Thyroid gland (tissue), 4 donors: ENCODE data around the gene CCDC126. TPM values are rescaled to one million over a fixed set of nuclear protein-coding genes. Genes with fewer than 3 reads are reported as not detected.

Experiments
- DNase-seq, 2 donors: peaks; one replicate each; pipeline ENCODE4 v3.0.0-alpha.2; 2019
- H3K27ac ChIP-seq, 3 donors: fragments of 200-600 bp; sonication (generic); 1 replicate in 2 of 3; 2 replicates in 1 of 3; pipeline ENCODE4 v1.5.1; 2016 to 2019; ENCODE audit warnings: mild to moderate bottlenecking in 1 of 3, moderate library complexity in 1 of 3
- H3K27me3 ChIP-seq: fragments of 200-600 bp; sonication (generic); one replicate; pipeline ENCODE4 v1.5.1; 2019
- H3K36me3 ChIP-seq, 2 donors: fragments of 200-600 bp; sonication (generic); one replicate each; pipeline ENCODE4 v1.5.1; 2016 to 2019
- H3K4me1 ChIP-seq, 2 donors: fragments of 200-600 bp; sonication (generic); one replicate each; pipeline ENCODE4 v1.5.1; 2017 to 2019
- H3K4me3 ChIP-seq, 3 donors: fragments of 200-600 bp; sonication (generic); replicated peaks in 1 of 3; 1 replicate in 2 of 3; 2 replicates in 1 of 3; pipeline ENCODE4 v1.5.1; 2016; ENCODE audit warnings: mild to moderate bottlenecking in 1 of 3
- H3K9me3 ChIP-seq: fragments of 200-600 bp; sonication (generic); one replicate; pipeline ENCODE4 v1.5.1; 2017
- CTCF ChIP-seq, 6 experiments: fragments of 200-600 bp in 3 of 6; fragments of 450-650 bp in 3 of 6; sonication (generic) in 3 of 6; IDR thresholded peaks; one replicate each; pipeline ENCODE4 v1.5.1; 2016 to 2019; ENCODE audit warnings: antibody characterized with exemption in 6 of 6, mild to moderate bottlenecking in 2 of 6, inconsistent platforms in 1 of 6, moderate library complexity in 1 of 6
- POLR2A ChIP-seq, 2 donors: fragments of 450-650 bp; IDR thresholded peaks; one replicate each; pipeline ENCODE4 v1.6.1; 2017; ENCODE audit warnings: antibody characterized with exemption in 2 of 2, mild to moderate bottlenecking in 2 of 2, moderate library complexity in 1 of 2
- WGBS, 2 donors: methylation state at CpG; one replicate each; pipeline ENCODE4 v1.1.5; 2017; 5-methylcytosine and 5-hydroxymethylcytosine counted together
- intact Hi-C: fragments of 100-400 bp; cut with DNase I; formaldehyde crosslinking; loops from one replicate; pipeline ENCODE4 v1.15.1; 2023
- total RNA-seq, 4 donors: library from RNA; depleted of rRNA; stranded (reverse); fragments of >200 nt; gene quantifications; one replicate each; pipeline ENCODE4 v1.2.3, GENCODE V29; 2016

Gene CCDC126
- total RNA-seq, 4 donors from 2014 or later, result 21.1 to 26.8 (median 23.9) TPM

GRCh38 chr7:23654508-23654907 is 57.3 kb downstream of the CCDC126 start:
- 0 to 60% methylated on average over 1 of the region's 1 CpG for WGBS, 2 donors
- Histone ChIP-seq H3K27me3 (no peaks in the 10 kb centered on the region), H3K4me3 (no peak overlapping the region), H3K27ac (no peak overlapping the region), H3K36me3 (no peaks in the 10 kb centered on the region), H3K4me1 (no peaks in the 10 kb centered on the region), H3K9me3 (no peaks in the 10 kb centered on the region)
- TF ChIP-seq POLR2A (IDR thresholded peaks at IDR 0.05) (no peak), CTCF (IDR thresholded peaks at IDR 0.05) (peak in 2 of 6 experiments; percentile 34 to 38)
- intact Hi-C loops, result no loop called here
- DNase-seq, result peak in 1 of 2 donors; percentile 34

- TF ChIP-seq POLR2A (IDR thresholded peaks at IDR 0.05) (no peak), CTCF (IDR thresholded peaks at IDR 0.05) (no peak)
- no peaks in the 10 kb centered on the region for H3K36me3 ChIP-seq
- H3K27ac ChIP-seq, result no peak overlapping the region
- intact Hi-C loops, result no loop called here
- no peaks in the 10 kb centered on the region for H3K4me1 ChIP-seq
- 95 to 98% methylated on average over 22 of the region's 22 CpGs for WGBS, 2 donors
- no peak for DNase-seq
- no peaks in the 10 kb centered on the region for H3K27me3 ChIP-seq
- H3K4me3 ChIP-seq, result no peak overlapping the region
- H3K9me3 ChIP-seq, result no peaks in the 10 kb centered on the region
Observed at GRCh38 chr7:23655433-23655832, 58.3 kb downstream of the CCDC126 start.

GRCh38 chr7:23658831-23659427 is 61.7 kb downstream of the CCDC126 start:
- WGBS, 2 donors, result 84 to 96% methylated on average over 7 of the region's 7 CpGs
- Histone ChIP-seq H3K27ac (no peak overlapping the region), H3K4me1 (peaks cover 10 to 11% of the 10 kb centered on the region in 2 donors), H3K36me3 (no peaks in the 10 kb centered on the region), H3K9me3 (no peaks in the 10 kb centered on the region), H3K27me3 (no peaks in the 10 kb centered on the region), H3K4me3 (no peak overlapping the region)
- intact Hi-C loops, result no loop called here
- DNase-seq, result no peak
- TF ChIP-seq POLR2A (IDR thresholded peaks at IDR 0.05) (no peak), CTCF (IDR thresholded peaks at IDR 0.05) (no peak)

GRCh38 chr7:23661385-23661784 is 64.2 kb downstream of the CCDC126 start:
- Histone ChIP-seq H3K27ac (no peak overlapping the region), H3K9me3 (no peaks in the 10 kb centered on the region), H3K4me1 (peaks cover 10 to 11% of the 10 kb centered on the region in 2 donors), H3K36me3 (no peaks in the 10 kb centered on the region), H3K27me3 (no peaks in the 10 kb centered on the region), H3K4me3 (no peak overlapping the region)
- WGBS, 2 donors, result 78 to 84% methylated on average over 3 of the region's 3 CpGs
- no peak for DNase-seq
- intact Hi-C loops, result no loop called here
- TF ChIP-seq CTCF (IDR thresholded peaks at IDR 0.05) (no peak), POLR2A (IDR thresholded peaks at IDR 0.05) (no peak)

GRCh38 chr7:23662124-23662983 is 65.2 kb downstream of the CCDC126 start:
- DNase-seq, result peak; percentile 23 to 54
- Histone ChIP-seq H3K4me3 (no peak overlapping the region), H3K27me3 (no peaks in the 10 kb centered on the region), H3K27ac (peak overlapping the region in 2 of 3 donors; percentile 34 to 55), H3K4me1 (peaks cover 10 to 11% of the 10 kb centered on the region in 2 donors), H3K9me3 (no peaks in the 10 kb centered on the region), H3K36me3 (no peaks in the 10 kb centered on the region)
- TF ChIP-seq CTCF (IDR thresholded peaks at IDR 0.05) (no peak), POLR2A (IDR thresholded peaks at IDR 0.05) (no peak)
- intact Hi-C loops, result no loop called here
- 61 to 70% methylated on average over 8 of the region's 8 CpGs for WGBS, 2 donors
